Osteocyte (in vitro differentiated cells): ENCODE measurements around the gene PKD2. TPM values are rescaled to one million over a fixed set of nuclear protein-coding genes. Genes with fewer than 3 reads are reported as not detected.

Experiments
- DNase-seq: peaks from one replicate; pipeline ENCODE4 v3.0.0; 2021; ENCODE audit warnings: mixed read lengths; ENCODE audit not compliant: unreplicated experiment; ENCODE audit errors: extremely low spot score
- H3K27ac Mint-ChIP-seq: one replicate; pipeline ENCODE4 v1.8.0; 2021; ENCODE audit warnings: mild to moderate bottlenecking, mixed read lengths; ENCODE audit not compliant: unreplicated experiment
- H3K27me3 Mint-ChIP-seq: one replicate; pipeline ENCODE4 v1.8.0; 2021; ENCODE audit warnings: mixed read lengths; ENCODE audit not compliant: unreplicated experiment
- H3K36me3 Mint-ChIP-seq: one replicate; pipeline ENCODE4 v1.8.0; 2021; ENCODE audit warnings: mixed read lengths; ENCODE audit not compliant: unreplicated experiment
- H3K4me1 Mint-ChIP-seq: one replicate; pipeline ENCODE4 v1.8.0; 2021; ENCODE audit warnings: mixed read lengths; ENCODE audit not compliant: unreplicated experiment
- H3K4me3 Mint-ChIP-seq: one replicate; pipeline ENCODE4 v1.8.0; 2021; ENCODE audit warnings: mild to moderate bottlenecking, moderate library complexity, mixed read lengths; ENCODE audit not compliant: unreplicated experiment
- H3K9me3 Mint-ChIP-seq: one replicate; pipeline ENCODE4 v1.8.0; 2021; ENCODE audit warnings: mixed read lengths; ENCODE audit not compliant: unreplicated experiment
- CTCF ChIP-seq: fragments of 200-600 bp; sonication (generic); IDR thresholded peaks from 2 replicates; pipeline ENCODE4 v1.5.0; 2021; ENCODE audit warnings: antibody characterized with exemption, mild to moderate bottlenecking, moderate library complexity
- total RNA-seq: library from RNA; stranded (reverse); gene quantifications from 2 replicates; pipeline ENCODE4 v1.2.1, GENCODE V29; 2021

The PKD2 gene
- total RNA-seq, 1 donor from 2014 or later: 54.7 TPM

- no peak overlapping the region for H3K4me3 Mint-ChIP-seq
- no peak for TF ChIP-seq CTCF
- H3K27ac Mint-ChIP-seq: peak overlapping the region; percentile 33
- no peak for DNase-seq
- no peaks in the 10 kb centered on the region for H3K9me3 Mint-ChIP-seq
- H3K36me3 Mint-ChIP-seq: no peaks in the 10 kb centered on the region
- peaks cover 28% of the 10 kb centered on the region for H3K4me1 Mint-ChIP-seq
- no peaks in the 10 kb centered on the region for H3K27me3 Mint-ChIP-seq
Observed at GRCh38 chr4:88002786-88003185, 4.6 kb upstream of the PKD2 start.

- no peaks in the 10 kb centered on the region for H3K36me3 Mint-ChIP-seq
- peaks cover 28% of the 10 kb centered on the region for H3K4me1 Mint-ChIP-seq
- peak overlapping the region; percentile 33 for H3K27ac Mint-ChIP-seq
- H3K27me3 Mint-ChIP-seq: no peaks in the 10 kb centered on the region
- H3K9me3 Mint-ChIP-seq: no peaks in the 10 kb centered on the region
- no peak overlapping the region for H3K4me3 Mint-ChIP-seq
- TF ChIP-seq CTCF: no peak
- no peak for DNase-seq
Observed at GRCh38 chr4:88003261-88003660, 4.2 kb upstream of the PKD2 start.

GRCh38 chr4:88005076-88005475 is 2.4 kb upstream of the PKD2 start:
- H3K4me1 Mint-ChIP-seq: peaks cover 40% of the 10 kb centered on the region
- no peaks in the 10 kb centered on the region for H3K27me3 Mint-ChIP-seq
- H3K4me3 Mint-ChIP-seq: no peak overlapping the region
- peak overlapping the region; percentile 16 for H3K27ac Mint-ChIP-seq
- no peak for DNase-seq
- TF ChIP-seq CTCF: no peak
- no peaks in the 10 kb centered on the region for H3K36me3 Mint-ChIP-seq
- H3K9me3 Mint-ChIP-seq: no peaks in the 10 kb centered on the region

DNA sequence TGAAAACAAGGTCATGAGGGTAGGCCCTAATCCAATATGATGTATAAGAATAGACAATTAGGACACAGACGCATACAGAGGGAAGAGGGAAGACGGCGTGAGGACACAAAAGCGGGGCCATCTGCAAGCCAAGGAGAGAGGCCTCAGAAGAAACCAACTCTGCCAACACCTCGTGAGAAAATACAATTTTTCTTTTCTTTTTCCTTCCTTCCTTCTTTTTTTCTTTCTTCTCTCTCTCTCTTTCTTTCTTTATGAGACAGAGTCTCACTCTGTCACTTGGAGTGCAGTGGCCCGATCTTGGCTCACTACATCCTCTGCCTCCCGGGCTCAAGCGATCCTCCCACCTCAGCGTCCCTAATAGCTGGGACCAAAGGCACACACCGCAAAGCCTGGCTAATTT is 1.5 kb upstream of the PKD2 start:
- H3K27ac Mint-ChIP-seq: no peak overlapping the region
- no peaks in the 10 kb centered on the region for H3K27me3 Mint-ChIP-seq
- H3K4me3 Mint-ChIP-seq: no peak overlapping the region
- no peak for TF ChIP-seq CTCF
- H3K36me3 Mint-ChIP-seq: no peaks in the 10 kb centered on the region
- H3K9me3 Mint-ChIP-seq: no peaks in the 10 kb centered on the region
- DNase-seq: no peak
- H3K4me1 Mint-ChIP-seq: peaks cover 47% of the 10 kb centered on the region

- Mint-ChIP-seq H3K27ac (peak overlapping the region; percentile 77), H3K36me3 (no peaks in the 10 kb centered on the region), H3K27me3 (no peaks in the 10 kb centered on the region), H3K4me3 (peak overlapping the region; percentile 75), H3K4me1 (peaks cover 56% of the 10 kb centered on the region), H3K9me3 (no peaks in the 10 kb centered on the region)
- no peak for DNase-seq
- TF ChIP-seq CTCF: no peak
Observed at GRCh38 chr4:88006956-88007303, 505 bp upstream of the PKD2 start.
